Umbilical cord (tissue), 2 donors: ENCODE results near the gene DENND4C. TPM values are rescaled to one million over a fixed set of nuclear protein-coding genes. Genes with fewer than 3 reads are reported as not detected.
A peak's percentile ranks its signal among the peaks of the same experiment; 100 is the strongest.
"Not testable (repeated sequence)": the region's sequence is repeated elsewhere in the genome, so short reads cannot be mapped to it uniquely, and the experiment has no call there.

Experiments used
- DNase-seq: peaks from one replicate; pipeline ENCODE4 v3.0.0-alpha.2; 2015; ENCODE audit warnings: low spot score
- total RNA-seq: library from RNA; depleted of rRNA; stranded (reverse); fragments of >200 nt; gene quantifications from one replicate; pipeline ENCODE4 v1.2.3, GENCODE V29; 2014; ENCODE audit warnings: low replicate concordance; ENCODE audit not compliant: insufficient read depth

Gene DENND4C
- total RNA-seq, 1 donor from 2014 or later = 121 TPM

DNA sequence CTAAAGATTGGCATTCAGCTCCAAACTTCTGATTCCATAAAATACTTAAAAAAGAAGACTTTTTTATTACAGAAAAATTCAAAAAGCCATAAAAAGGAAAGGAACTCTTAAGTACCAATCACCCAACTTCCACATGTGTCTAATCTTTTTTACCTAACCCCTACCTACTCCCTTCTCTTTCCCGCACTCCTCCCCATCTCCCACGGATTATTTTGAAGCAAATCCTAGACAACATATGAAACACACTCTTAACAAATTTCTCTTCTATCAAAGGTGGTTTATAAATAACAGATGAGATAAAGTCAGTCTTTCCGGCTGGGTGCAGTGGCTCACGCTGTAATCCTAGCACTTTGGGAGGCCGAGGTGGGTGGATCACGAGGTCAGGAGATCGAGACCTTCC is 5.9 kb upstream of the DENND4C start:
- DNase-seq = no peak

DNA sequence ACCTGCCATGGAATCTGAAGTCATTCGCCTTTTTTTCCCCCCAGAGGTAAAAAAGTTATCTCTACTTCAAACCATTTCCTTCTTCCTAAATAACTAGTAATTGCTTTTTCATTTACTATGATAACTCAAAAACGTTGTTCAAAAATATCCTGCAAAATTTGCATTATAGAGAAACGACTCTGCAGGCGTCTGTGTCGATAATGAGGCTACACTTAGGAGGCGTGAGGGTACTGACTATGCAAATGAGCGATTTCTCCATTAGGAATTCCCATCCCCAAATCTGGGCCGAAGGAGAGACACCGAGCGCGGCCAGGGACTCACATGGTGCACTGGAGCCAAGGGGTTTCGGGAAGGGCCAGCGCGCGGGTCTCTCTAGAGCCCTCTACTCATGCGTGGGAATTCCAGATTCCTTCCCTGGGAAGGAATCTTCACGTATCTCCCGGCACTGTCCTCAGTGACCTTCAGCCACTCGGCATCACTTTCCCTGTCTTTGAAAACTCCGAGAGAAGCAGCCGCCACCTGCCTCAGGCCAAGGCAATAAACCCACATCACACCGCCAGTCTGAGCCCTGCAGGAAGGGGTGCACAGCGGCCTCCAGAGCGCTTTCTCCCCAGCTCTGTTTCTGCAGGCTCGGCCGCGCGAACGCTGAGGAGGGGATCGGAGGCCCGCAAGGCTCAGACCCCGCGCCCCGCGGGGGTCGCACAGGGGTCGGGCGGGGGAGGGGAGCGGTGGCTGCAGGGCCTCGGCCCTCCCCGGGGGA is 718 bp upstream of the DENND4C start:
- DNase-seq = peak; percentile 84

DNA sequence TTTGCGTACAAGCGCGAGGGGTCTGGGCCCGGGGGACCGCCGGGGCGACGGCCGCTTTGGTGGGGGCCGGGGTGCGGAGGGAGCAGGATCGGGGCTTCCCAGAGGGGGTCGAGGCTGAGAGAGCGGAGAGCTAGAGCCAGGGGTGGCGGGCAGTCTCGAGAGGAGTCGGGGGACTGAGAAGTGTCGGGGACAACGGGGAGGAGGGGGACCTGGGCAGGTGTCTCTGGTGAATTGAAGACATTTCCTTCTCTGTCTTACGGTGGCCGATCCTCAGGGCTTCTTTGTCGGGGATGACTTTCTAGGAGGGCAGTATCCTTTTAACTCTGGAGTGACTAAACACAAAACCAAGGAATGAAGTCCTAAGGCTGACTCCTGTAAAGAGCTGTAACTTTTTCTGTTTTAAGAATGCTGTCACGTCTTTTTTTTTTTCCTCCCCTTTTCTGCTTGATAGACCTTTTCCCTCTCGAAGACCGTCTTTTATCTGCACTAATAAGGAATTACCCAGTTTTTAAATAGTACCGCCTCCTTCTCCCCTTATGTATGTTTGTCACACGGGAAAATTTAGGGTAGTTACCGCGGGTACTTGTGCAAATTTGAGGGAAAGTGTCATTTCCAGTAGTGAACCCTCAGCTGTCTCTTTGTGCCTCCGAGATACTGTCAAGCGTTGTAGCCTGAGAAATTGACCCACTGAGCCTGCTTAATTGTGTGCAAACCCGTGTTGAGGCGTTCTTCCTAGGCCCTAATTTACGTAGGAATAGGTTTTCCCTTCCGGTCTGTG is 822 bp downstream of the DENND4C start:
- peak; percentile 32 for DNase-seq

DNA sequence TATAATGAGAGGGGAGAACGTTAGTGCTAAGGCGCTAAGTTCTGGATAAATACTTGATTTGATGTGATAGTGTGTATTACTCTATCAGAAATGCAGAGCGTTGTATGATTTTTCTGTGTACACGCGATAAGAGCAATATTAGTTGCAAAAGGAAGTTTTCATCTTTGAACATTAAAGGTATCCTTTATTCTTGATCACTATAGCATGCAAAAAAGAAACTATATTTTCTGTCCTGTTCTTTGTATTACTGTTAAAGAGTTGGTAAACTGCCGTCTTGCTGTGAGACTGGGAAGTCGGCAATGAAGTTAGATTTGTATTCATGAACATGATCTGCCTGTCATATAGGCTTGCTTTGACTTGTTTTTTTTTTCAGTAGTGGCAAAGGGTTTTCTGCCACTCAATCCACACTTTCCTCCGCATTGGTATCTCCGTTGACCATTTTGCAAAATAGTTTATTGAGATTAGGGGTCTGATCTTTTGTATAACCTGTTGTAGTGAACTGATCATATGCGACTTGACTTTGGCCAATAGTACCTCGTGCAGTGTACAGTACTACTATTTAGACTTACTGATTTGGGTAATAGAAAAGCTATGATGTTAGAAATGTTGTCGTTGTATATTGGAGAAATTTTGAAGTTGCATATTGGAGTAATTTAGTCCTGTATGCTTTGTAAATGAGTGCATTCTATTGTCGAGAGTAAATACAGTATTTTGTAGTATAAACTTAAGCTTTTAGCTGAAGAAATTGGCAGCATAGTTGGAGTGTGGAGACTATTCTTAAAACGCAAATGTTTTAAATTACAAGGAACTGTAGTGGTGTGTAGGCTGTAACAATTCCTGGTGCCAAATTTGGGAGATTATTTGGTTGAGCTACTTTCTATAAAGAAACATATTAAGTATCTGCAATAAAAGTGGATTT is 1.7 kb downstream of the DENND4C start:
- DNase-seq = peak; percentile 21

DNA sequence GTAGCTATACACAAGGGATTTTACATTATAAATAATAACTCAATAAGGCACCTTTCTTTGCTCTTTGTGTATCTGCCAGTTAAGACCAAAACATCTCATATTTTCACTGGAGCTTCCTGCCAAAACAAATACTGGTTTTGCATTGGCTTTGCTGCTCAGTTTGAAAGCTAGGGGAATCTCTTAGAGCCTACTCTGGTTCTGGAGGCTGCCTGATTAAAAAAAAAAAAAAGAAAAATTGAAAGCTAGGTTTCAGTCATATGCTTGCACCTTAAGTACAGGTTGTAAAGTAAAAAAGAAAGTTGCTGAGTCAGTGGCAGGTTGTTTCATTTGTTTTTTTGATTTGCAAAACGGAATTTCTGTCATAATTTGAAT is 2.3 kb downstream of the DENND4C start:
- peak; percentile 67 for DNase-seq

DNA sequence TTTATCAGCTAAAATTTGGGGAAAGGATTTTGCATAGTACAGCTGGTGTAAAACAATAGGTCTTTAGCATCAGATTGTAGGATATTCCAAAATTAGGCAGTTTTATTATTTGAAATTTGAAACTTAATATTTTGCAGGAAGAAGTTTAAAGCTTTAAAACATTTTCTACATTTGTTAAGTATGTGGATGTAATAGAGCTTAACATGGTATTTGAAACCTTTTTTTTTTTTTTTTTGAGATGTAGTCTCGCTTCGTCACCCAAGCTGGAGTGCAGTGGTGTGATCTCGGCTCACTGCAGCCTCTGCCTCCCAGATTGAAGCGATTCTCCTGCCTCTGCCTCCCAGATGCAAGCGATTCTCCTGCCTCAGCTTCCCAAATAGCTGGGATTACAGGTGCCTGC is 2.9 kb downstream of the DENND4C start:
- no peak for DNase-seq

DNA sequence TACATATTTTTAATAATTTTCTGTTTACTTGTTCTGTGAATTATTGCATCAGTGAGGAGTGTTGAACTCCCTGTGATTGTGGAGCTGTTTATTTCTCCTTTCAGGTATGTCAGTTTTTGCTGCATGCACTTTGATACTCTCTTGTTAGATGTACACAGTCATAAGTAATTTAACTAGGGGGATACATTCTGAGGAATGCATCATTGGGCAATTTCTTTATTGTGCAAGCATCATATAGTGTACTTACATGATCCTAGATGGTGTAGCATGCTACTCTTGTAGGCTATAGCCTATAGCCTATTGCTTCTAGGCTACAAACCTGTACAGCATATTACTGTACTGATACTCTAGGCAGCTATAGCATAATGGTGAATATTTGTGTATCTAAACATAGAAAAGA is 9.5 kb downstream of the DENND4C start:
- DNase-seq = no peak

DNA sequence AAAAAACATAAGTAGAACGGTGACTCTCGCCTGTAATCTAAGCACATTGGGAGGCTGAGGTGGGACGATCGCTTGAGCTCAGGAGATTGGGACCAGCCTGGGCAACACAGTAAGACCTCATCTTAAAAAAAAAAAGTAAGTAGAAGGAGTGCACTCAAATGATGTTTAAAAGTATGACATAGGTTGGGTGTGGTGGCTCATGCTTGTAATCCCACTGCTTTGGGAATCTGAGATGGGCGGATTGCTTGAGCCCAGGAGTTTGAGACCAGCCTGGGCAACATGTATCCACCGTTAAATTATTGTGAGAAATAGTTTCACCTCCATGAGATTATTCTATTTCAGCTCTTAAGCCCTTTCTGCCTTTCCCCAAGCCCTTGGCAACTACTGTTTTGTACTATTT is 11.2 kb downstream of the DENND4C start:
- peak; percentile 30 for DNase-seq

DNA sequence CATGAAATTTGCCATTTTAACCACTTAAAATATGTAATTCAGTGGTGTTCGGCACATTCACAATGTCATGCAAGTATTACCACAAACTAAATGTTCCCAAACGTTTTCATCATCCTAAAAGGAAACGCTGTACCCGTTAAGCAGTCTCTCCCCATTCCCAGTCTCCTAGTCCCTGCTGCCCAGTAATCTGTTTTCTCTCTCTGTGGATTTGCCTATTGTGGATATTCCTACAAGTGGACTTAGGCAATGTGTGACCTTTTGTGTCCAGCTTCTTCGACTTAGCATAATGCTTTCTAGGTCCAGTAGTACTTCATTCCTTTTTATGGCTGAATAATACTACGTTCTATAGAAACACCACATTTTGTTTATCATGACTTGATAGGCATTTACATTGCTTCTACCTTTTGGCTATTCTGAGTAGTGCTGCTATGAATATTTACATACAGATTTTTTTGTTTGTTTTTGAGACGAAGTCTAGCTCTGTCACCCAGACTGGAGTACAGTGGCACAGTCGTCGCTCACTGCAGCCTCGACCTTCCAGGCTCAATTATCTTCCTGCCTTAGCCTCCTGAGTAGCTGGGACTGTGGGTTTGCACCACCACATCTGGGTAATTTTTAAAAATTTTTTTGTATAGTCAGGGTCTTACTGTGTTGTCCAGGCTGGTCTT is 13.0 kb downstream of the DENND4C start:
- DNase-seq = no peak

DNA sequence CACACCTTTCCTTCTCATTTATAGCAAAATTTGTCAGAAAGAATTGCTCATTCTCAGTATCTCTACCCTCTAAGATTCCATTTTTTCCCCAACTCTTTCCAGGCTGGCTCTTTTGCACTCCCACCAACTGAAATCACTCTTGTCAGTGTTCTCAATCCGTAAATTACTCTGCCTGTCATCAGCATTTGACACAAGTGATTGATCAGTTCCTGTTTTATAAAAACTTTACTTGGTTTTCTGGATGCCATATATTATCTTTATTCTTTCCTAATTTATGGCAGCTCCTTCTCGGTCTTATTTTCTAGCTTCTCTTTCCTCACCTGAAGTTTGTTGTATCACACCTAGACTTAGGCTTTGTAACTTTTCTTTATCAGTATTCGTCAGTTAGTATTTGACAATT is 16.4 kb downstream of the DENND4C start:
- no peak for DNase-seq

DNA sequence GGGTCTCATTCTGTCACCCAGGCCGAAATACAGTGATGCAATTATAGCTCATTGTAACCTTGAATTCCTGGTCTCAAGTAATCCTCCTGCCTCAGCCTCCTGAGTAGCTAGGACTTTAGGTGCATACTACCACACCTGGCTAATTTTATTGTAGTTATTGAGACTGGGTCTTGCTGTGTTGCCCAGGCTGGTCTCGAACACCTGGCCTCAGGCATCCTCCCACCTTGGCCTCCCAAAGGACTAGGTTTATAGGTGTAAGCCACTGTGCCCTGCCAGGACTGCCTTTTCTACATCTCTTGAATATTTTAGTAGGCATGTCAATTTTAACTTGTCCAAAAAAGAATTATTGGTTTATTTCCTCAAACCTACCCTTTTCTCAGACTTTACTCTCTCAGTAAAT is 16.9 kb downstream of the DENND4C start:
- no peak for DNase-seq

DNA sequence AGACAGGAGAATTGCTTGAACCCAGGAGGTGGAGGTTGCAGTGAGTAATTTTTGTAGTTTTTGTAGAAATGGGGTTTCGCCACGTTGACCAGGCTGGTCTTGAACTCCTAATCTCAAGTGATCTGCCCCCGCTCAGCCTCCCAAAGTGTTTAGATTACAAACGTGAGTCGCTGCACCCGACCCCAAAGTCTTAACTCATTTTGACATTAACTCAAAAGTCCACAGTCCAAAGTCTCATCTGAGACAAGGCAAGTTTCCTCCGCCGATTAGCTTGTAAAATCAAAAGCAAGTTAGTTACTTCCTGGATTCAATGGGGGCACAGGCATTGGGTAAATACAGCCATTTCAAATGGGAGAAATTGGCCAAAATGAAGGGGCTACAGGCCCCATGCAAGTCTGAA is 19.9 kb downstream of the DENND4C start:
- DNase-seq = not testable (repeated sequence)

DNA sequence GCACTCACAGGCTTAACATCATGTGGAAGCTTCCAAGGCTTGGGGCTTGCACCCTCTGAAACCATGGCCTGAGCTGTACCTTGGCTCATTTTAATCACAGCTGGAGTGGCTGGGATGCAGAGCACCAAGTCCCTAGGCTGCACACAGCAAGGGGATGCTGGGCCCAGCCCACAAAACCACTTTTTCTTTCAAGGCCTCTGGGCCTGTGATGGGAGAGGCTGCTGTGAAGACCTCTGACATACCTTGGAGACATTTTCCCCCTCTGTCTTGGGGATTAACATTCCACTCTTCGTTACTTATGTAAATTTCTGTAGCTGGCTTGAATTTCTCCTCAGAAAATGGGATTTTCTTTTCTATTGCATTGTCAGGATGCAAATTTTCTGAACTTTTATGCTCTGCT is 20.7 kb downstream of the DENND4C start:
- DNase-seq = not testable (repeated sequence)

DNA sequence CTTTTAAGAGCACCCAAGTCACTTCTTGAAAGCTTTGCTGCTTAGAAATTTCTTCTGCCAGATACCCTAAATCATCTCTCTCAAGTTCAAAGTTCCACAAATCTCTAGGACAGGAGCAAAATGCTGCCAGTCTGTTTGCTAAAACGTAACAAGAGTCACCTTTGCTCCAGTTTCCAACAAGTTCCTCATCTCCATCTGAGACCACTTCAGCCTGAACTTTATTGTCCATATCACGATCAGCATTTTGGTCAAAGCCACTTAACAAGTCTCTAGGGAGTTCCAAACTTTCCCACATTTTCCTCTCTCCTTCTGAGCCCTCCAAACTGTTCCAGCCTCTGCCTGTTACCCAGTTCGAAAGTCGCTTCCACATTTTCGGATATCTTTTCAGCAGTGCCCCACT is 21.1 kb downstream of the DENND4C start:
- not testable (repeated sequence) for DNase-seq

DNA sequence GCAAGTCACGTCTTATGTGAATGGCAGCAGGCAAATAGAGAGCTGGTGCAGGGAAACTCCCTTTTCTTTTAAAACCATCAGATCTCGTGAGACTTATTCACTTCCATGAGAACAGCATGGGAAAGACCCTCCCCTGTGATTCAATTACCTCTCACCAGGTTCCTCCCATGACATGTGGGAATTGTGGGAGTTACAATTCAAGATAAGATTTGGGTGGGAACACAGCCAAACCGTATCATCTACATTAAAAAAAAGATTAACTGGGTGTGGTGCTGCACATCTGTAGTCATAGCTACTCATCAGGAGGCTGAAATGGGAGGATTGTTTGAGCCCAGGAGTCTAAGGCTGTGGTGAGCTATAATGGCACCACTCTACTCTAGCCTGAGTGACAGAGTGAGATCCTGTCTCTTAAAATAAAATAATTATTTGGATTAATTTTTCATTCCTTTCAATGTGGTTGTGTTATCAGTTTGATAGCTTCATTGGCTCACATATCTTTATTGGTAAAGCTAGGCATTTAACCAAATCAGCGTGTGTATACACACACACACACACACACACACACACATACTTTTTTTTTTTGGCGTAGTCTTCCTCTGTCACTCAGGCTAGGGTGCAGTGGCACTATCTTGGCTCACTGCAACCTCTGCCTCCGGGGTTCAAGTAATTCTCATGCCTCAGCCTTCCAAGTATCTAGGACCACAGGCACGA is 21.8 kb downstream of the DENND4C start:
- no peak for DNase-seq

DNA sequence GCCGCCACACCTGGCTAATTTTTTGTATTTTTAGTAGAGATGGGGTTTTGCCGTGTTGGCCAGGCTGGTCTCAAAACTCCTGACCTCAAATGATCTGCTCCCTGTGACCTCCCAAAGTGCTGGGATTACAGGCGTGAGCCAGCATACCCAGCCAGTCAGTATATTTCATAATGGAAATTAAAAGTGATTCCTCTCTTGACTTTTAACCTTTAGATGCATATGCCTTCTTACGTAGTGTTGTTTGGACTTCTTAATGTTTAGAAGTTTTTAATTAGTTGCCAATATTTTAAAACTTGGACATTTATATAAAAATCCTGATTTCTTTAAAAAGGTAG is 22.4 kb downstream of the DENND4C start:
- DNase-seq = no peak

DNA sequence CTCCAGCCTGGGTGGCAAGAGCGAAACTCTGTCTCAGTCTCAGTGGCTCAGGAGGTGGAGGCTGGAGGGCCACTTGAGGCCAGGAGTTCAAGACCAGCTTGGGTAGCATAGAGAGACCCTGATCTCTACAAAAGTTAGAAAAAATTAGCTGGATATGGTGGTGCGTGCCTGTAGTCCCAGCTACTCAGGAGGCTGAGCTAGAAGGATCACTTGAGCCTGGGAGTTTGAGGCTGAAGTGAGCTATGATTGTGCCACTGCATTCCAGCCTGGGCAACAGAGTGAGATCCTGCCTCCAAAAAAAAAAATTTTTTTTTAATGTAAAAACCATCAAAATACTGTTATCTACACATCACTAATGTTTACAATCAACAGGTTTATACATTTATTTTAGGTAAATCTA is 24.6 kb downstream of the DENND4C start:
- no peak for DNase-seq

DNA sequence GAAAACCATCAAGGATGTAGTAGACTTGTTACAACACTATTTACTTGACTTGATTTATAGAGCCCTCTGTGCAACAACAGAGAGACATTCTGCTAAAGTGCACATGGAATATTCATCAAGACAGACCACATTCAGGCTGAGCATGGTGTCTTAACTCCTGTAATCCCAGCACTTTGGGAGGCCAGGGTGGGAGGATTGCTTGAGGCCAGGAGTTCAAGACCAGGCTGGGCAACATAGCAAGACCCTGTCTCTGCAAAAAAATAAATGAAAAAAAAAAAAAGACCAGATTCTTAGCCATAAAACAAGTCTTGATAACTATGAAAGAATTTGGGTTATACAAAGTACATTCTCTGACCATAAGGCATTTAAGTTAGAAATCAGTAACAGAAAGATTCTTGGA is 25.3 kb downstream of the DENND4C start:
- DNase-seq = no peak

DNA sequence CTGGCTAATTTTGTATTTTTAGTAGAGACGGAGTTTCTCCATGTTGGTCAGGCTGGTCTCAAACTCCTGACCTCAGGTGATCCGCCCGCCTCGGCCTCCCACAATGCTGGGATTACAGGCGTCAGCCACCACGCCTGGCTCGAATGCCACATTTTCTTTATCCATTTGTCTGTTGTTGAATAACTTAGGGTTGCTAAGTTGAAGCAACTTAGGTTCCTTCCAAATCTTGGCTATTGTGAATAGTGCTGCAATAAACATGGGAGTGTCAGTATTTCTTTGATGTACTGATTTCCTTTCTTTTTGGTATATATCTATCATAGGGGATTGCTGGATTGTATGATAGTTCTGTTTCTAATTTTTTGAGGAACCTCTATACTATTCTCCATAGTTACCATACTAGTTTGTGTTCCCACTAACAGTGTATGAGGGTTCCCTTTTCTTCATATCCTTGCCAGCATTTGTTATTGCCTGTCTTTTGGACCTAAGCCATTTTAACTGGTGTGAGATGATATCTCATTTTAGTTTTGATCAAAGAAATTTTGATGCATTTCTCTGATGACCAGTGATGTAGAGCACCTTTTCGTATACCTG is 29.3 kb downstream of the DENND4C start:
- not testable (repeated sequence) for DNase-seq

DNA sequence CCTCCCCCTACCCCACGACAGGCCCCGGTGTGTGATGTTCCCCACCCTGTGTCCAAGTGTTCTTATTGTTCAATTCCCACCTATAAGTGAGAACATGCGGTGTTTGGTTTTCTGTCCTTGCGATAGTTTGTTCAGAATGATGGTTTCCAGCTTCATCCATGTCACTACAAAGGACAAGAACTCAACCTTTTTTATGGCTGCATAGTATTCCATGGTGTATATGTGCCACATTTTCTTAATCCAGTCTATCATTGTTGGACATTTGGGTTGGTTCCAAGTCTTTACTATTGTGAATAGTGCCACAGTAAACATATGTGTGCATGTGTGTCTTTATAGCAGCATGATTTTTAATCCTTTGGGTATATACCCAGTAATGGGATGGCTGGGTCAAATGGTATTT is 35.1 kb downstream of the DENND4C start:
- not testable (repeated sequence) for DNase-seq
